GM11168 (cell line): ENCODE measurements around the gene CMKLR1.

ENCODE experiments used
- in situ Hi-C: fragments of 300-500 bp; cut with MboI; formaldehyde crosslinking; loops from one replicate; pipeline ENCODE4 v1.12.0; 2022; ENCODE audit warnings: low sequenced_read_pairs; ENCODE audit not compliant: unreplicated experiment

CMKLR1 gene

DNA sequence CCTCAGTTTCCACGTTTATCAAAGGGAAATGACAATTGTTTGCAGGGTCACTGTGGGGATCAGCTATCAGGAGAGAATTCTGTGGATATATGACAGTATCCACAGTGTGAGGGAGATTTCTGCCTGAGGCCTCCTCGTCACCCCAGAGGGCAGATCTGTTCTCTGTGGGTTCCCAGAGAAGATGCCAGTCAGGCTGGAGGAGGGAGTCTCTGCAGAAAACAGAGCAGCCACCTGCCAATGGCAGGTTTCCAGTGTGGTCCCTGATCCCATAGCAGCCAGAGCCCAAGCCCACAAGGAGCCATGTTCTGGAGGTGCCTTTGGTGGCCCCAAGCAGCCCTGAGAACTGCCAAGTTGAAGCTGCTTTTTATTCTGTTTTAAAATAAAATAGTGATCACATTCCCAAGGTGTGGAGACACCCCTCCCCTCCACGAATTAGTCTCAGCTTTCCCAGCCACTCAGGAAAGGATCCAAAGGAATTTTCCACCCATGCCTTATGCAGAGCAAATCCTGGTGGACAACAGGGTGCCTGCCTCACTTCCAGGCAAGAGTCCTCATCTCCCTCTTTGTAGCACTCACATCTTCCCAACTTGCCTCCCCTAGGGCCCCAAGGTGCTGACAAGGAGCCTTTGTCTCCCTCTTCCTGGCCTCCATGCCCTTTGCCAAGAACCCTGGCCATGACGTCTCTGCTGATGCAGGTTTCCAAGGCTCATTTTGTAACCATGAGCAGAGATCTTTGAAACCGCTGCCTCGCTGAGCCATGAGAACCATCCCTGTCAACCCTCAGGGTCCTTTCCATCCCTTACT lies 20.4 kb downstream of the CMKLR1 start:
- in situ Hi-C loops = no loop called here

DNA sequence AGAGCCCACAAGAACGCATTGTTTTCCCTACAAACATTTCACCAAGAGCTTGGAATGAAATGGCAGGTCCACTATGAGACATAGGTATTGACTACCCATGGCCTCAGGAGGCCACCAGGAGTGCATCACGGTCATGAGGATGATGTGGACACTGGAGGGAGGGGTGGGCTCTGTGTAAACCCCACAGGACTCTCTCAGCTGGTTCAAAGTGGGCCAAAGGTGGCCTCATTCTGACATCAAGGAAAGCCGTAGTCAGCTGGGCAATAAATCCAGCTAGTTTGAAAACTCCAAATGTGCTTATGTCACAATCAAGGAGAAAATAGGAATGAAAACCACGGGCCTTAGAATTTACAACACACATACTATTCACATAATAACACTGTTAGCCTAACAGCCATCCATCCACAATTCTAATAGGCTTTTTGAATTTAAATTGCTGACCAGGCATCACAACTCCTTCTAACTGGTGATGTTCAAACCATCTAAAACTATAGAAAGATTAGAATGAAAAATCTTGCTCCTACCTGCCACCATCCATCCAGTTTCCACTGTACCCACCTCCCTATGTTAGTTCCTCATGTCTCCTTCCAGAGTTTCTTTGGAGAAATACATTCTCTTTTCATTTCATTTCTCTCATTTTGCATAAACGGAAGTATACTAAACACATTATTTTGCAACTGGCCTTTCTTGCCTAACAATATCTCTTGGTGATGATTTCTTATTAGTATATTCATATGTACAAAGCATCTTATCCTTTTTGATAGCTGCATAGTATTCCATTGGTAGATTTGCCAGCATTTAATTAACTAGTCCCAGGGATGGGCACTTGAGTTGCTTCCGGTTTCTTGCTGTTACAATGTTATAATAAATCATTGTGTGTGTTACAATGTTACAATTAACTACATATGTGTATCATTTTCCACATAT lies 21.5 kb downstream of the CMKLR1 start:
- in situ Hi-C loops = no loop called here

DNA sequence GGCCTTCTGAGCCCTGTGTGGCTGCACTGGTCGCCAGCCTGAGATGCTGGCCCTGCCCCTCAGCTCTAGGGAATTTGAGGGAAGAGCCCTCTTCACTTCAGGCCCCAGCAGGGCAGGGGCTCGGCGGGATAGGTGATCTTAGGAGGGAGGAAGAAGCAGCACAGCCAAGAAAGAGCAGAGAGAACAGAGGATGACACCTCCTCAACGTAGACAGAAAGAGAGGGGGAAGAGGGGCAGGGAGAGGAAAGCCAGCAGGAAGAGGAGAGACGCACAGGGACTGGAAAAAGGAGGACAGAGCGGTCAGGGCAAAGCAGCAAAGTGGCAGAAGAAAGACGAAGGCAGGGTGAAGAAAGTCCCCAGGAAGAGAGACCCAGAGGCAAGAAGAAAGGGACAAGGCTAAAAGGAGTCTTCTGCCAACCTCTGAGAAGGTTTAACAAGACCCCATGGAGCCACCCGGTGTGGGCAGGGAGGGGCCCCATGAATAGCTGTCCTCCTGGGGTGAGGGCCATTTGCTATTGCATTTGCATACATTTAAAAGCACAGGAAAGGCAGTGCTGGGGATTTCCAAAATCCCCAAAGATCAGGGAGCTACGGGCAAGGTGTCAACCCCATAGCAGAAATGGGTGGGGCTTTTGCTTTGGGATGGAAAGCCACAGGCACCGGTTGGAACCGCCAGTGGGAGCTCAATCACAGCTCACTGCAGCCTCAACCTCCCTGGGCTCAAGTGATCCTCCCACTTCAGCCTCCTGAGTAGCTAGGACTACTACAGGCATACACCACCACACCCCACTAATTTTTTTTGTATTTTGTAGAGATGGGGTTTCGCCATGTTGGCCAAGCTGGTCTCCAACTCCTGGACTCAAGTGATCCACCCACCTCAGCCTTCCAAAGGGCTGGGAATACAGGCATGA lies 22.7 kb downstream of the CMKLR1 start:
- in situ Hi-C loops = no loop called here

DNA sequence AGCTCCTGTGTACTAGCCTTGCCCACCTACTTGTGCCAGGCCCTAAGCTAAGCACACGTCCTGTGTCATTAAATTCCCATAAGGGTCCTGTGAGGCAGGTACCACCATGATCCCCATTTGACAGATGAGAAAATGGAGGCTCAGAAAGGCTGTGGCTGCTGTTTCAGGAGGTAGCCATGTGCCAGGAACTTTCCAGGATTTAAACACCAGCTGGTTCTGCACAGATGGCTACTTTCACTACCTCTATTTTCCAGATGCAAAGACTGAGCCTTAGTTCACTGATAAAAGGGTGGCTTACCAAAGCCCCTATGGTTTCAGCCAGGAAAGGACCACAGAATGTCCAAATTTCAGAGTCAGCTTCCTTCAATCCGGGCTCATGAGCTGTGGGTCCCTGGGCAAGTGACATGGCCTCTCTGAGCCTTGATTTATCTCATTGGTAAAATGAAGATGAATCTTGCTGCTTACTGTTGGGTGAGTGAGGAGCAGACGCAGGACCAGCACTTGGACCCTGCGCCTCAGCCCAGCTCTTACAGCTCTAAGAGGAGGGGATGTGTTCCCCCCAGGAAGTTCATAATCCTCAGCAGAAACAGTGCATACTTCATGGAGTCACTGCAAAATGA lies 23.5 kb downstream of the CMKLR1 start:
- in situ Hi-C loops = no loop called here

DNA sequence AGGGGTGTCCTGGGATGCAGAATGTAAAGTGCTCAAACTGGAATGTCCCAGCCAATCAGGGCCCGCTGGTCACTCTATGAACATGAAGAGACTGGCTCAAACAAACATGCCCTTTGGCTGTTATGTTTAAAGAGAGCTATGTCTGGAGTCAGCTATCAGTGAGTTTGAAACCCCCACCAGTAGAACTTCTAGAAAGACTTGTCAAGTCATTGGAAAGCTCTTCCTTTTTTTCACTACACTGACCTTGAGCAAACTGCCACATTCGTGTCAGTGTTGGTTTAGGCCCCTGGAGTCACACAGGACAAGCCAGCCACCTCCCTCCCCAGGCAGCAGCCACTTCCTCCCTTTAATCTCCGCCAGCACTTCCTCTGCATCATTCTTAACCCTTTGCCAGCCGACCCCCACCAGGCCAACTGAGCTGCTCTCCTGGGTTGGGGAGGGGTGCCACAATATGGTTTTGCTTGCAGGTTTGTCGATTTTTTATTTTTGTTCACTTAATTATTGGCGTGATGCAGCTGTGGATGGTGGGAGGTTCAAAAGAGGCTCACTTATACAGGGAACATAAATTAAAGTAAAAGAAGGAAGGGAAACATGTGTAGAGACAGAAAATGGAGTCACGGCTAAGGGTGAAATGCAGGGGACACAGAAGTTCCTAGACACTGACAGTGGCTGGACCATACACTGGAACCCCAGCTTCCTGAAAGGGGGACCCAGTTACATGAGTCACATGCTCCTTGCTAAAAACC lies 25.3 kb downstream of the CMKLR1 start:
- in situ Hi-C loops = no loop called here

DNA sequence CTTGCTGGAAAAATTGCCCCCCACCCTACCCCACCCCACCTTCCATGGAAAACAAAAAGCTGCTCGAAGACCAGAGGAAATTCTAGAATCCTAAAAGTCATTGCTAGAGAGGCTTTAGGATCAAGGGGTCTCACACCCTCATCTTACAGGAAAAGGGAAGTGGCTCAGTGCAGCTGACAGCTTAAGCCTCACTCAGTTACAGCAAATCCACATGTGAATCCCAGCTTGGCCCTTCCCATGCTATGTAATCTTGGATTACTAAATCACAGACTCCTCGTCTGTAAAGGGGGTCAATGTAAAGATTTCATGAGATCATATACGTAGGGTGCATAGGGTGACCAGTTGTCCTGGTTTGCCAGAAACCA lies 25.9 kb downstream of the CMKLR1 start:
- in situ Hi-C loops = no loop called here

DNA sequence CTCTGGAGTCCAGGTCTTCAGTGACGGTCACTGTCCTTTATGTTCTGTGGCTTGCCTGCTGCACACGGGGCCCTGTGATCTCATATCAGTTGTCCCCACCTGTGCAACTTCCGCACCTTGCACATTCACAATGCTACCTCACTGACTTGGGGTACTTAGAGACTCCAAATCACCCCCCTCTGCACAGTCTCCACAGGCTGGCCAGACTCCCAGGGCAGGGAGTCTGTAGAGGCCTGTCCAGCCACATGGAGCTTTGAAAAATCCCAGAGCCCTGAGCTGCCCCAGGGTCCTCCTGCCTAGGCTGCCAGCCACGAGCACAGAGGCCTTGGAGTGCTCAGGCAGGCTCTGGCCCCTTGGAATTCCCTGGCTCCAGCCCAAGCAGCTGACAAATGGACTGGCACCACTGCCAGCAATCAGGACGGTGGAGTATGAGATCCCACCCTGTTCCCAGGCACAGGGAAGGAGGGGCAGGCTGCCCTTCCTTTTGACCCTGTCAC lies 26.4 kb downstream of the CMKLR1 start:
- in situ Hi-C loops = no loop called here

DNA sequence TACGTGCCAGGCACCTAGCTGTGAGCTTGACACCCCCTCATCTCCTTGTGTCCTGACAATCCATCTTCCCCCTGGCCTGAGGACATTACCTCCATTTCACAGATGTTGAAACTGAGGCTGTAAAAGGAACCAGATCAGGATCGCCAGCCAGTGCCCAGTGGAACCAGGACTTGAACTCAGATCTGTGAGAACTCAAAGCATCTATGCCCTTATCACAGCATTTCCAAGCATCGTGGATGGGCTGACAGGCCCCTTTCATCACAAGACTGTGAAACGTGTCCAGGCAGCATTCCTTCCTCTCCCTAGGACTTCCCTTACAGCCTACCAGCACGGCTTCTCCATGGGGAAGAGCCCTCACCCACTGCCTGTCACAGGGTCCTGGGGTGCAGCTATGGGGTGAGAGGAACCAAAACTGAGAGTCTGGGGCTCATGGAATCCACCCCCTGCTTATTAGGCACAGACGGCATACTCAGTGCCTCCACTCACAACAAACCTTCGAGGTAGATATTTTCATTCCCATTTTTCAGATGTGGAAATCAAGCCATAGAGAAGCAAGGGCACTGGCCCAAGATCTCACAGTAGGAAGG lies 26.9 kb downstream of the CMKLR1 start:
- in situ Hi-C loops = no loop called here

DNA sequence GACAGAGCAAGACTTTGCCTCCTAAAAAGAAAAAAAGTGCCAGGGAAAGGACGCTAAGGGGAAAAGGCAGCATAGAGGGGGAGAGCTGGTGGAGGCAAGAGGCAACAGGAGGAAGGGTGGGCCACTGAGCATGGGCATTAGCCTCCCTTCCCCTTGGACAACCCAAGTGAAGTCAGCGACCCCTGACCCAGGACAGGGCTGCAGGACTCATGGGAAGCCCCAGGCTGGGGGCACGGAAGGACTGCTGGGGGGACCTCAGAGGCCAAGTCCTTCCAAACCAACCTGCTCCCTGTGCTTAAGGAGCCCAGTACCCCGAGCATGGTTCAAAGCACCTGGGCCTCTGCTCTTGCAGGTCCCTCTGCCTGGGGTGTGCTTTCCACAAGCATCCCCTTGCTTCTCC lies 27.5 kb downstream of the CMKLR1 start:
- in situ Hi-C loops = no loop called here

DNA sequence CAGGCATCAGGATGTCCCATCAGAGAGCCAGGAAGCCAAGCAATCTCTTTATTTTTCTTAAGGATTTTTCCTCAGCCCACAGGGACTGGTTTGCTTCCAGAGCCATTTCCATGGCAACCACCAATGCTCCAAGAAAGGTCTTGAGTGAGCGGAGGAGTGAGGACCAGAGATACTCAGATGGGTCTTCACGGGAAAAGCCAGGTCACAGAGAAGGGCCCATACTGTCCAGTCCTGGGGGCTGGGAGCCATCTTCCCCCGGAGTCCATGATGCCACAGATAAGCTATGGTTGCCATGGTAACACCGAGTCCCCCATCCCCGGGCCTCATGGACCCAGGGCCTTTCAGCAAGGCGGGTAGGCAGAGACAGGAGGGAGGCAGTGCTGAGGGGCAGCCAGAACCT lies 28.6 kb downstream of the CMKLR1 start:
- in situ Hi-C loops = no loop called here

DNA sequence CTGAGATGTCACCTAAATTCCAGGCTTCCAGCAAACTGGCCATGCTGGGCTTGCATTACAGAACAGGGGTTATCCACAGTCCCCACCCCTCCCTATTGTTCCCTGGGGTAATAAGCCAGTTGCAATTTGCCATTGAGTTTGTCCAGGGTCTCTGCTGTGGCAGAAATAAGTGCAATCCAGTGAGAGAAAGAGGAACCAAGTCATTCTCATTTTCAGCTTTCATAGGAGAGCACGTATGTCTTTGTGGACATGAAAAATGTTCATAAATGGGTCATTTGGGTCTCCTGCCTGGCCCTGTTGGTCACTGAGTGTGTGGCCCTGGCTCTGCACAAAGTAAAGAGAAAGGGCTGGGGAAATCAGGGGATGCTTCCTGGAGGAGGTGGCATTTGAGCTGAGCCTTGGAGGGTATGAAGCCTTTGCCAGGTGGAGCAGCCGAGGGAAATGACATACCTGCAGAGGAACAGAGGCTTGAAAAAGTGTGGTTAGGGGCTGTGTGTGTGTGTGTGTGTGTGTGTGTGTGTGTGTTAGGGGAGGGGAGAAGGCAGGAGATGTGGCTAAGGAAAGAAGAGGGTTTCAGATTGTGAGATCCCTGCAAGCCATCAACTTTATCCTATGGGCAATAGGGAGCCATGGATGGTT lies 29.3 kb downstream of the CMKLR1 start:
- in situ Hi-C loops = no loop called here

DNA sequence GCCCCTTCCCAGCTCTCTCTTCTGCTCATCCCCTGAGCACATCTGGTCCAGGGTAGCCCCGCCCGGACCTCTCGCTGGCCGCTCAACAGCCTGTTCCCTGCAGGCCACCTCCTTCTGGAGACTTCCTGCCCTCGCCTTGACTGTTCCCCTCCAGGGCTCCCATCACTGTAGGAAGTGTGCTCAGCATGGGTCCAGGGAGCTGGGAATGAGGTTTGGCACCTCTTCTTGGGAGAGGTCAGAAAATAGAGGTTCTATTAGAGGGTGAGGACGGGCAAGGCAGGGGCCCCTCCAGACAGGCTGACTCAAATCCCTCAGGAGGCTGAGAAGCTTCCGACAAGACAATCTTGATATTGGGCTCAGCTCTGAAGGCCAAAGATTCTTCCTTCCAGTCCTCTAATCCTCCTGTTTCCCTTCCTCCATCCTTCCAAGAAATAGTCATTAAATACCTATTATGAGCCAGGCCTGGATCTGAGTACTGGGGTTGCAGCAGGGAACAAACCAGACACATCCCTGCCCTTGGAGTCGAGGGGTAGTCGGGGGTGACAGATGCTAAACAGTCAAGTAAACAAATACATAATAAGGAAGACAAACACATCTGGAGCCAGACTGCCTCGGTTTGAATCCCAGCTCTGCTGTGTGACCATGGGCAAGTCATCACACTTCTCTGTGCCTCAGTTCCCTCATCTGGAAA lies 30.6 kb downstream of the CMKLR1 start:
- in situ Hi-C loops = no loop called here

DNA sequence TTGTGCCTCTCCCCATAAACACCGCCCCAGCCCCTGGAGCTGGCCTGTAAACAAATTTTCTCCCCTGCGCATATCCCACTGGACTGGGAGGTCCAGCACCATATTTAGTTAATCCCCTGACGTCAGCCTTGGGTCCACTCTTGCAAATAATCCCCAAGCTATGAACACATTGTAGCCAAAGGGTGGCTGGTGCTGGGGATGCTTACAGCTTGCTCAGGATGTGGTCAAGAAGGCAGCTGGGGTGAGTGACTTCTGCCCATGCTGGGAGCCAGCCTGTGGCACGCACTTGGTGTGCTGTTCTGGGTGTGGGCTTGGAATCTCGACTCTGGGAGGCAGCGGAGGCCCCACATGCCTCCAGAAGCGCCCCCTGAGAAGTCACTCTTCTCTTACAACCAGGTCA lies 32.1 kb downstream of the CMKLR1 start:
- in situ Hi-C loops = no loop called here

DNA sequence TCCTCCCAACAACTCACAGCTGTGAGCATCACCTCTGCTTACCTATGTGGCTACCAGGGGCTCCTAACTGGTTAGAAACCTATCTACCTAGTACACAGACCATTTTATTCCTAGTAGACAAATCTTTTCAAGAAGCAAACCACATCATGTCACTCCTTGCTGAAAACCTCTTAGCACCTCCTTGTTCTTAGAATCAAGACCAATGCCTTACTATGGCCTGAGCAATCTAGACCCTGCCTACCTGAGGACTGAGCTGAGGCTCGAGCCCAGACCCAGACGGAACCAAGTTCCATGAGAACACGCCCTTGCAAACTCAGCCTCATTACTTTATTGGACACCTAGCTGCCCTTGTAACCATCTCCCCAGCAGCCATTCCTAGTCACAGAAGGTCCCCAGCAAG lies 32.6 kb downstream of the CMKLR1 start:
- in situ Hi-C loops = no loop called here

DNA sequence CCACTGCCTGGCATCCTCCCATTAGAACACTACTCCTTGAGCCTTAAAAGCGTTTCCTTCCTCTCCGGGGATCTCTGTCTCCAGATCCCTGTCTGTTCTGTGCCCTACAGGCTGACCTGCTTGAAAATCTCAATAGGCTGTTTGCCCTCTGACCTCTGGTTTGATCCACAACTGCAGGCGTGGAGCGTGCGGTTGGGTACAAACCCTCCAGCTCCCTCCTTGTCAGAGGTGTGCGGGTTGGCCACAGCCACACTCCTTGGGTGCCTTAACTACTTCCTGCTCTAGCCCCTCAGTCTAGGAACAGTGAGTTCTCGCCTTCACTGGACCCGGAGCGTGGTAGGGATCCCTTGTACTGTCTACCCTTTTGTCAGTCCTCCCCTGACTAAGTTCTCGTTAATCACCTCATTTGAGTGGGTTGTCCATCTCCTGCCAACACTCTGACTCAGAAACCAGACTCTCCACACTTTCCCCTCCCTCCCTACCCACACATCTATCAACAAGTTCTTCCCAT lies 33.1 kb downstream of the CMKLR1 start:
- in situ Hi-C loops = no loop called here

DNA sequence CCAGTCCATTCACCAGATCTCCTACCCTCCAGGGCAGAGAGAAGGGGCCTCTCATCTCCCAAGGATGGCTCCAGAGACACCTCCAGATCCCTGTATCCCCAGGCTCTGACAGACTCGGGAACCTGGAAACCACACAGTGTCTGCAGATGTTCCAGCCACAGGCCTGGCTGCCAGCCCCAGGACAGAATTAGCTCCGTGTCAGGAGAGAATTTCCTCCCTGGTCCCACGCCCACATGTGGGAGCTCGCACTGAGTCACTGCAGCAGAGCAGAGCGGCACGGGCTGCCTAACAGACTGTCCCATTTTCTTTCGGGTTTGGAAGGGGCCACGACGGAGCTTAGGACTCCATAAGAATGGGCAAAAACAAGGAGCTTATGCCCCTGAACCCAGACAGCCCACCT lies 33.6 kb downstream of the CMKLR1 start:
- in situ Hi-C loops = no loop called here

DNA sequence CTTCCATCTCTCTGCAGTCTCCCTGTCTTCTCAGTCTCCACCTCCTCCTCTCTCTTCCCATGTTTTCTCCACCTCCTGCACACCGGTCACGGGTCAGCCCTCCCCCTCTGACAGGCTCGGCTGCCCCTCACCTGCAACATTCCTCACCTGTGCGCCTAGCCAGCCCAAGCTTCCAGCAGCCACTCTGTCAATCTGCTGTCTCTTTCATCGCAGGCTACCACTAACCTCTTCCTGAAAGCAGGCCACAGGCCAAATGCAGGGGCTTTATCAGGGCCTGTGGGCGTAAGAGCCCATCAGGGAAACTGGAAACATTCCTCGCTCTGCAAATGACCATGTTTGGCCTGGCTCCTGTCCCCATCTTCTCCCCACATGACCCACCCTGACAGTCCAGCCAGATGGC lies 34.5 kb downstream of the CMKLR1 start:
- in situ Hi-C loops = no loop called here

DNA sequence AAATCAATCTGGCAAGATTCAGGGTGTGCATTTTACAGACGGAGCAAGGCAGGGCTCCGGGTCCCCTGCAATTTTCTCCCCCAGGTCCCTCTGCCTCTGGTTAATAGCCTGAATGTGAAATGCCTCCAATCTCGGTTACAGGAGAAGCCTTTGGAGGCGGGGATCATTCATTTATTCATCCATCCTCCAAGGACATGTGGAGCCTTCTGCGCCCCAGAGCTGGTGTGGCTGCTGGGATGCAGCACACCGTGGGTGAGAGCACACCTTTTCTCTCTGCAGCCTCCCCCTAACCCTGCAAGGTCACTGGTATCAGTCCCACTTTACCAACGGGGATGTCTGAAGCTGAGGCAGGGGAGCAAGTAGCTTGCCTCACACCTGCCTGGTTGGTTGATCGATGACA lies 35.4 kb downstream of the CMKLR1 start:
- in situ Hi-C loops = no loop called here
